ENCODE data around the gene TPTE.
"Not testable (repeated sequence)": the region's sequence is repeated elsewhere in the genome, so short reads cannot be mapped to it uniquely, and the experiment has no call there.

TPTE gene

GRCh38 chr21:10575311-10575667 lies 53.9 kb downstream of the TPTE start:
- no peak for DNase-seq (ENCODE audit: low spot score)
- TF ChIP-seq CTCF (IDR thresholded peaks at IDR 0.05; ENCODE audit: extremely low read depth, missing control alignments), result no peak

- DNase-seq (ENCODE audit: low spot score), result not testable (repeated sequence)
Measured at GRCh38 chr21:10578910-10579309, 57.5 kb downstream of the TPTE start.

- not testable (repeated sequence) for DNase-seq (ENCODE audit: low spot score)
Measured at GRCh38 chr21:10589115-10589514, 67.7 kb downstream of the TPTE start.

- not testable (repeated sequence) for DNase-seq (ENCODE audit: low spot score)
Measured at GRCh38 chr21:10607074-10607473, 85.7 kb downstream of the TPTE start.

GRCh38 chr21:10614285-10614684 lies 92.9 kb downstream of the TPTE start:
- not testable (repeated sequence) for DNase-seq (ENCODE audit: low spot score)

GRCh38 chr21:10616061-10616460 lies 94.7 kb downstream of the TPTE start:
- DNase-seq (ENCODE audit: low spot score), result not testable (repeated sequence)

GRCh38 chr21:10616535-10616934 lies 95.2 kb downstream of the TPTE start:
- no peak for DNase-seq (ENCODE audit: low spot score)
- TF ChIP-seq CTCF (IDR thresholded peaks at IDR 0.05; ENCODE audit: extremely low read depth, missing control alignments), result no peak

- not testable (repeated sequence) for DNase-seq (ENCODE audit: low spot score)
Measured at GRCh38 chr21:10617133-10617752, 95.9 kb downstream of the TPTE start.

- no peak for DNase-seq (ENCODE audit: low spot score)
- TF ChIP-seq CTCF (IDR thresholded peaks at IDR 0.05; ENCODE audit: extremely low read depth, missing control alignments), result no peak
Measured at GRCh38 chr21:10627316-10627863, 106.0 kb downstream of the TPTE start.

- not testable (repeated sequence) for DNase-seq (ENCODE audit: low spot score)
Measured at GRCh38 chr21:10629239-10629638, 107.9 kb downstream of the TPTE start.

GRCh38 chr21:10630829-10631228 lies 109.4 kb downstream of the TPTE start:
- DNase-seq (ENCODE audit: low spot score), result not testable (repeated sequence)

GRCh38 chr21:10631316-10631715 lies 109.9 kb downstream of the TPTE start:
- DNase-seq (ENCODE audit: low spot score), result not testable (repeated sequence)

GRCh38 chr21:10638144-10638543 lies 116.8 kb downstream of the TPTE start:
- DNase-seq (ENCODE audit: low spot score), result not testable (repeated sequence)

Data from GM20000 (cell line).